22Rv1 (cell line): ENCODE results near the gene MTRF1.

ENCODE experiments used
- CTCF ChIP-seq: fragments of 450-650 bp; IDR thresholded peaks from 2 replicates; pipeline ENCODE4 v1.5.1; 2017; ENCODE audit warnings: mild to moderate bottlenecking
- ZFX ChIP-seq: fragments of 450-650 bp; IDR thresholded peaks from 2 replicates; pipeline ENCODE4 v1.6.1; 2017; ENCODE audit warnings: antibody characterized with exemption, borderline replicate concordance

GRCh38 chr13:41296879-41297646 is 33.7 kb upstream of the MTRF1 start:
- TF ChIP-seq CTCF, result no peak
- no peak for TF ChIP-seq ZFX
